ENCODE measurements around the gene ZSWIM1.

Gene ZSWIM1

DNA sequence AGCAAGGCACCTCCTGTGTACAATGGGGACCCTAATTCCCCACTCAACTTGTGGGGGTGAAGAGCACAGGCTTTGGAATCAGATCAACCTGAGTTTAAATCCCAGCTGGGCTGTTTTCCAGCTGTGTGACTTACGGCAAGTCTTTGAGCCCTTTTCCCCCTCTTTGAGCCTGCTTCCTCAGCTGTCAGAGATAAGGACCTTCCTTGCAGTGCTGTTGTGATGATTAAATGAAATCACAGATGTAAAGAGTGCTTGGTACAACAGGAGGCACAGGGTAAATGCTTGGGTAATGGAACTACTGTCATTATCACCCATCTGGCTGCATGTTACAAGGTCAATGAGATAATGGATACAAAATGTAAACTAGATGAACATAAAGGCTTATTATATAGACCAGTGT lies 44.2 kb upstream of the ZSWIM1 start:
- Histone ChIP-seq H2AFZ (ENCODE audit: low read depth, low read length) (no peak overlapping the region), H3K79me2 (ENCODE audit: low read length) (no peaks in the 10 kb centered on the region), H3K4me2 (ENCODE audit: low read length) (no peak overlapping the region), H3K9ac (ENCODE audit: low read length) (no peak overlapping the region), H3K36me3 (replicated peaks; ENCODE audit: low read depth, low read length) (peaks cover 4% of the 10 kb centered on the region), H3K27ac (ENCODE audit: low read length) (no peak overlapping the region), H3K4me1 (ENCODE audit: low read length) (peaks cover 16% of the 10 kb centered on the region), H3K9me3 (ENCODE audit: insufficient read depth, low read length) (no peaks in the 10 kb centered on the region), H3K27me3 (ENCODE audit: low read depth, low read length) (peaks cover 6% of the 10 kb centered on the region; the same call in 1 of the 2 replicates), H4K20me1 (ENCODE audit: insufficient read depth, low read length) (no peaks in the 10 kb centered on the region), H3K4me3 (ENCODE audit: low read length) (no peak overlapping the region)
- TF ChIP-seq, protein P1, sequence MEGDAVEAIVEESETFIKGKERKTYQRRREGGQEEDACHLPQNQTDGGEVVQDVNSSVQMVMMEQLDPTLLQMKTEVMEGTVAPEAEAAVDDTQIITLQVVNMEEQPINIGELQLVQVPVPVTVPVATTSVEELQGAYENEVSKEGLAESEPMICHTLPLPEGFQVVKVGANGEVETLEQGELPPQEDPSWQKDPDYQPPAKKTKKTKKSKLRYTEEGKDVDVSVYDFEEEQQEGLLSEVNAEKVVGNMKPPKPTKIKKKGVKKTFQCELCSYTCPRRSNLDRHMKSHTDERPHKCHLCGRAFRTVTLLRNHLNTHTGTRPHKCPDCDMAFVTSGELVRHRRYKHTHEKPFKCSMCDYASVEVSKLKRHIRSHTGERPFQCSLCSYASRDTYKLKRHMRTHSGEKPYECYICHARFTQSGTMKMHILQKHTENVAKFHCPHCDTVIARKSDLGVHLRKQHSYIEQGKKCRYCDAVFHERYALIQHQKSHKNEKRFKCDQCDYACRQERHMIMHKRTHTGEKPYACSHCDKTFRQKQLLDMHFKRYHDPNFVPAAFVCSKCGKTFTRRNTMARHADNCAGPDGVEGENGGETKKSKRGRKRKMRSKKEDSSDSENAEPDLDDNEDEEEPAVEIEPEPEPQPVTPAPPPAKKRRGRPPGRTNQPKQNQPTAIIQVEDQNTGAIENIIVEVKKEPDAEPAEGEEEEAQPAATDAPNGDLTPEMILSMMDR (IDR thresholded peaks at IDR 0.05; ENCODE audit: low read depth, low read length), result no peak
- TF ChIP-seq EZH2phosphoT487 (IDR thresholded peaks at IDR 0.05; ENCODE audit: low read depth), result no peak

DNA sequence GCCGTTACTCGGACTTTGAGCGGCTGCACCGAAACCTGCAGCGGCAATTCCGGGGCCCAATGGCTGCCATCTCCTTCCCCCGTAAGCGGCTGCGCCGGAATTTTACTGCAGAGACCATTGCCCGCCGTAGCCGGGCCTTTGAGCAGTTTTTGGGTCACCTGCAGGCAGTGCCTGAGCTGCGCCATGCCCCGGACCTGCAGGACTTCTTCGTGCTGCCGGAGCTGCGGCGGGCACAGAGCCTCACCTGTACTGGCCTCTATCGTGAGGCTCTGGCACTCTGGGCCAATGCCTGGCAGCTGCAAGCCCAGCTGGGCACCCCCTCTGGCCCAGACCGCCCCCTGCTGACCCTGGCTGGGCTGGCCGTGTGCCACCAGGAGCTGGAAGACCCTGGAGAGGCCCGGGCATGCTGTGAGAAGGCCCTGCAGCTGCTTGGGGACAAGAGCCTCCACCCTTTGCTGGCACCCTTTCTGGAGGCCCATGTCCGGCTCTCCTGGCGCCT lies 40.3 kb upstream of the ZSWIM1 start:
- Histone ChIP-seq H3K36me3 (replicated peaks; ENCODE audit: low read depth, low read length) (peaks cover 18% of the 10 kb centered on the region), H3K4me3 (ENCODE audit: low read length) (no peak overlapping the region), H2AFZ (ENCODE audit: low read depth, low read length) (no peak overlapping the region), H3K4me1 (ENCODE audit: low read length) (peaks cover 21% of the 10 kb centered on the region), H3K79me2 (ENCODE audit: low read length) (no peaks in the 10 kb centered on the region), H3K27ac (ENCODE audit: low read length) (no peak overlapping the region), H3K27me3 (ENCODE audit: low read depth, low read length) (no peaks in the 10 kb centered on the region), H4K20me1 (ENCODE audit: insufficient read depth, low read length) (no peaks in the 10 kb centered on the region), H3K4me2 (ENCODE audit: low read length) (no peak overlapping the region), H3K9ac (ENCODE audit: low read length) (no peak overlapping the region), H3K9me3 (ENCODE audit: insufficient read depth, low read length) (no peaks in the 10 kb centered on the region)
- TF ChIP-seq, protein P1 (IDR thresholded peaks at IDR 0.05; ENCODE audit: low read depth, low read length), result no peak

- H3K4me1 ChIP-seq (ENCODE audit: low read length), result peaks cover 21% of the 10 kb centered on the region
- peak overlapping the region; percentile 50 for H3K4me2 ChIP-seq (ENCODE audit: low read length)
- no peak overlapping the region for H3K27ac ChIP-seq (ENCODE audit: low read length)
- H3K4me3 ChIP-seq (ENCODE audit: low read length), result no peak overlapping the region
- peaks cover 18% of the 10 kb centered on the region for H3K36me3 ChIP-seq (replicated peaks; ENCODE audit: low read depth, low read length)
- no peak for TF ChIP-seq EZH2phosphoT487 (IDR thresholded peaks at IDR 0.05; ENCODE audit: low read depth)
- TF ChIP-seq, protein P1 (IDR thresholded peaks at IDR 0.05; ENCODE audit: low read depth, low read length), result no peak
- no peaks in the 10 kb centered on the region for H4K20me1 ChIP-seq (ENCODE audit: insufficient read depth, low read length)
- no peaks in the 10 kb centered on the region for H3K9me3 ChIP-seq (ENCODE audit: insufficient read depth, low read length)
- H2AFZ ChIP-seq (ENCODE audit: low read depth, low read length), result no peak overlapping the region
- H3K9ac ChIP-seq (ENCODE audit: low read length), result no peak overlapping the region
- H3K79me2 ChIP-seq (ENCODE audit: low read length), result no peaks in the 10 kb centered on the region
- H3K27me3 ChIP-seq (ENCODE audit: low read depth, low read length), result no peaks in the 10 kb centered on the region
Measured at GRCh38 chr20:45841407-45842129, 39.5 kb upstream of the ZSWIM1 start.

DNA sequence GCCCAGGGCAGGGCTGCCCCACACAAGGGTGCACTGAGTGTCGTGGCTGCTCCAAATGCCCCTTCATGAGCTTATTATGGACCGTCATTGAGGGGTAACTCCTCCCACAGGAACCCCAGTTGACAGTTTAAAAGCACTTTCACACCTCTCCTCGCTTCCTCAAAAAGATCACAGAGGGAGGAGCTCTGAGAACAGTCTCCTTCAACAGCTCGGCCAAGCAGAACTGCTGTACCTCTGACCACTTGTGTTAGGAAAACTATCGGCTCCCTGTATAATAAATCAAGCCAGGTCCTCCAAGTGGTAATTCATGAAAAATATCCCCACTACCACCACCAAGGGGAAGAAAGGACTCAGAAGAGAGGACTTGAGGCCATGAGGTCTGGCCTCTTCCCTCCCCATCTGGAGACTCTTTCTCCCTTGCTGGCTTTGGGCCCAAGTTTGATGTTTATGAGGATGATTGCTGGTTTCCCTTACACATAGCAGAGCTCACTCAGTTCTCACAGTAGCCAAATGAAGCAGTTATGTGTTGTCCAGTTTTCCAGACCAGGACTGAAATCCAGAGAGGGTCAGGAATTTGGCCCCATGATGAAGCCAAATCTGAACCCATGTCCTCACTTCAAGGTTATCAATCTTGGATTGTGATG lies 38.7 kb upstream of the ZSWIM1 start:
- Histone ChIP-seq H3K4me3 (ENCODE audit: low read length) (peak overlapping the region; percentile 7; the same call in 1 of the 2 replicates), H3K27ac (ENCODE audit: low read length) (peak overlapping the region; percentile 34; the same call in 1 of the 2 replicates), H3K36me3 (replicated peaks; ENCODE audit: low read depth, low read length) (peaks cover 18% of the 10 kb centered on the region), H4K20me1 (ENCODE audit: insufficient read depth, low read length) (no peaks in the 10 kb centered on the region), H3K27me3 (ENCODE audit: low read depth, low read length) (no peaks in the 10 kb centered on the region), H3K9me3 (ENCODE audit: insufficient read depth, low read length) (no peaks in the 10 kb centered on the region), H2AFZ (ENCODE audit: low read depth, low read length) (no peak overlapping the region), H3K79me2 (ENCODE audit: low read length) (no peaks in the 10 kb centered on the region), H3K4me2 (ENCODE audit: low read length) (peak overlapping the region; percentile 50), H3K4me1 (ENCODE audit: low read length) (peaks cover 21% of the 10 kb centered on the region), H3K9ac (ENCODE audit: low read length) (peak overlapping the region; percentile 20; the same call in 1 of the 2 replicates)
- TF ChIP-seq EZH2phosphoT487 (IDR thresholded peaks at IDR 0.05; ENCODE audit: low read depth), result no peak
- TF ChIP-seq, protein P1 (IDR thresholded peaks at IDR 0.05; ENCODE audit: low read depth, low read length), result no peak
